HepG2 (cell line): Measurements from ENCODE around the gene SMIM38. TPM values are rescaled to one million over a fixed set of nuclear protein-coding genes. Genes with fewer than 3 reads are reported as not detected.

ENCODE experiments used
- ATAC-seq: fragments of 200-7000 bp; cut with Tn5 transposase; 3 replicates; pipeline ENCODE4 v1.9.1; 2020; ENCODE audit warnings: mild to moderate bottlenecking, moderate library complexity
- BruUV-seq: library from RNA; stranded (reverse); fragments of 400-500 nt; replicated peaks from 2 replicates; lab custom pipeline; 2021; lab: Mats Ljungman, UMichigan
- CTCF ChIA-PET: fragments of 300-600 bp; formaldehyde crosslinking; extraction: SDS; loops from one replicate; lab custom pipeline; 2021; ENCODE audit warnings: low total read pairs, inconsistent platforms, low intra/inter-chr PET ratio; lab: Yijun Ruan, JAX
- POLR2A ChIA-PET: fragments of 350-600 bp; sonication (Branson Sonifier 250); formaldehyde crosslinking; loops from one replicate; lab custom pipeline; 2020; ENCODE audit warnings: antibody characterized with exemption, inconsistent platforms; lab: Yijun Ruan, JAX
- DNase-seq: peaks from one replicate; pipeline ENCODE4 v3.0.0-alpha.2; 2015; ENCODE audit warnings: low spot score
- FAIRE-seq: peaks from 3 replicates; lab custom pipeline; 2011; peaks lifted over from hg19 to GRCh38; lab: Jason Lieb, UNC
- H2AFZ ChIP-seq: one replicate; pipeline ENCODE4 v1.6.1; 2011; ENCODE audit warnings: low read length, inconsistent platforms
- H3K27ac ChIP-seq: fragments of 300-600 bp; 3 replicates; pipeline ENCODE4 v1.8.0; 2011; ENCODE audit warnings: mixed run types, mild to moderate bottlenecking, mixed read lengths, low read length, inconsistent platforms; ENCODE audit not compliant: insufficient read depth; ENCODE audit errors: extremely low read length
- H3K27me3 ChIP-seq, 2 experiments: fragments of 200-600 bp in 1 of 2; 2 replicates in 1 of 2; 3 replicates in 1 of 2; pipeline versions ENCODE4 v1.6.0 to v1.8.0; 2011; ENCODE audit warnings: low read length in 2 of 2, mild to moderate bottlenecking in 2 of 2, moderate library complexity in 2 of 2, inconsistent platforms in 1 of 2; ENCODE audit not compliant: insufficient read depth in 2 of 2, control insufficient read depth in 1 of 2
- H3K36me3 ChIP-seq, 2 experiments: fragments of 200-600 bp in 1 of 2; replicated peaks in 1 of 2; 2 replicates in 1 of 2; 3 replicates in 1 of 2; pipeline versions ENCODE4 v1.5.1 to v1.8.0; 2011; ENCODE audit warnings: low read length in 2 of 2, inconsistent platforms in 1 of 2; ENCODE audit not compliant: insufficient read depth in 2 of 2, control insufficient read depth in 1 of 2
- H3K4me1 ChIP-seq: 2 replicates; pipeline ENCODE4 v1.5.1; 2012; ENCODE audit warnings: low read length, inconsistent platforms; ENCODE audit not compliant: insufficient read depth
- H3K4me2 ChIP-seq: 2 replicates; pipeline ENCODE4 v1.6.0; 2011; ENCODE audit warnings: low read depth, low read length, inconsistent platforms
- H3K4me3 ChIP-seq, 3 experiments: fragments of 200-600 bp in 1 of 3; sonication (generic), shearing (Covaris generic) in 1 of 3; replicated peaks in 1 of 3; 2 replicates each; pipeline ENCODE4 v1.5.1; 2011 to 2016; ENCODE audit warnings: low read length in 3 of 3, inconsistent platforms in 2 of 3, low read depth in 2 of 3, mild to moderate bottlenecking in 2 of 3, control low read depth in 1 of 3, mixed read lengths in 1 of 3; ENCODE audit not compliant: insufficient read depth in 1 of 3
- H3K79me2 ChIP-seq: one replicate; pipeline ENCODE4 v1.6.1; 2011; ENCODE audit warnings: low read length, inconsistent platforms; ENCODE audit not compliant: insufficient read depth
- H3K9ac ChIP-seq: 2 replicates; pipeline ENCODE4 v1.6.0; 2011; ENCODE audit warnings: mild to moderate bottlenecking, low read depth, low read length, inconsistent platforms; ENCODE audit not compliant: insufficient read depth
- H3K9me3 ChIP-seq: 2 replicates; pipeline ENCODE4 v1.5.1; 2012; ENCODE audit warnings: mild to moderate bottlenecking, low read length
- H4K20me1 ChIP-seq: 2 replicates; pipeline ENCODE4 v1.6.0; 2011; ENCODE audit warnings: inconsistent platforms, mild to moderate bottlenecking, low read length, moderate library complexity; ENCODE audit not compliant: insufficient read depth
- HCFC1 ChIP-seq: fragments of 150-350 bp; IDR thresholded peaks from 2 replicates; pipeline ENCODE4 v1.6.1; 2014; ENCODE audit warnings: low read depth, low read length
- PHF8 ChIP-seq: sonication (generic); formaldehyde crosslinking; IDR thresholded peaks from 2 replicates; pipeline ENCODE4 v1.5.0; 2020; ENCODE audit warnings: missing genetic modification reagents
- RCOR2 ChIP-seq: IDR thresholded peaks from 2 replicates; pipeline ENCODE4 v1.6.1; 2016; ENCODE audit warnings: missing biosample characterization, missing genetic modification reagents
- TEAD2 ChIP-seq: sonication (generic); formaldehyde crosslinking; IDR thresholded peaks from 2 replicates; pipeline ENCODE4 v1.9.0; 2021; ENCODE audit warnings: missing genetic modification reagents
- ZNF33A ChIP-seq: sonication (generic); formaldehyde crosslinking; IDR thresholded peaks from 2 replicates; pipeline ENCODE4 v1.5.1; 2020; ENCODE audit warnings: missing genetic modification reagents, mild to moderate bottlenecking, moderate library complexity, borderline replicate concordance
- ZNF367 ChIP-seq: sonication (generic); formaldehyde crosslinking; IDR thresholded peaks from 2 replicates; pipeline ENCODE4 v1.4.0; 2020; ENCODE audit warnings: missing genetic modification reagents, borderline replicate concordance
- ZSCAN9 ChIP-seq: IDR thresholded peaks from 2 replicates; pipeline ENCODE4 v1.6.1; 2016; ENCODE audit warnings: borderline replicate concordance
- WGBS: methylation state at CpG from one replicate; pipeline ENCODE4 v1.1.6; 2017; ENCODE audit warnings: low lambda C conversion rate; 5-methylcytosine and 5-hydroxymethylcytosine counted together
- in situ Hi-C: cut with HindIII; loops from 2 replicates; pipeline ENCODE4 v1.10.0; 2017; ENCODE audit warnings: low pct_unique_long_range_greater_than_20kb; ENCODE audit not compliant: extremely low pct_ligation_motif_present
- intact Hi-C: fragments of 100-400 bp; cut with micrococcal nuclease; formaldehyde crosslinking; loops from one replicate; pipeline ENCODE4 v1.10.0; 2022; ENCODE audit not compliant: unreplicated experiment
- polyA plus RNA-seq, 8 experiments: library from polyadenylated mRNA; depleted of rRNA in 3 of 8; stranded (reverse) in 7 of 8; unstranded in 1 of 8; fragments of >200 nt; fragmentation: Illumina TruSeq in 4 of 8; extraction: Trizol in 4 of 8; gene quantifications; 2 replicates each; pipeline versions ENCODE4 v1.2.1 to v1.2.3, GENCODE V29; 2011 to 2016; ENCODE audit warnings: low read depth in 4 of 8, missing spikeins in 1 of 8, mixed read lengths in 1 of 8; ENCODE audit not compliant: insufficient read depth in 1 of 8
- total RNA-seq, 5 experiments: library from RNA; depleted of rRNA; stranded (reverse); fragments of >200 nt; fragmentation: Illumina TruSeq; extraction: Trizol; gene quantifications; 2 replicates each; pipeline ENCODE4 v1.2.3, GENCODE V29; 2016; ENCODE audit warnings: low read depth in 1 of 5

Gene SMIM38
- total and polyA plus RNA-seq, 2 of the 13 experiments (the other 11 are each of a cell fraction or from before 2014, with no cell fraction given): 0.30 to 0.40 TPM

GRCh38 chr11:69164824-69165223 lies 9.1 kb downstream of the SMIM38 start (continued):
- TF ChIP-seq ZNF33A (no peak), ZNF367 (no peak), TEAD2 (CRISPR knock-in tag) (no peak)

DNA sequence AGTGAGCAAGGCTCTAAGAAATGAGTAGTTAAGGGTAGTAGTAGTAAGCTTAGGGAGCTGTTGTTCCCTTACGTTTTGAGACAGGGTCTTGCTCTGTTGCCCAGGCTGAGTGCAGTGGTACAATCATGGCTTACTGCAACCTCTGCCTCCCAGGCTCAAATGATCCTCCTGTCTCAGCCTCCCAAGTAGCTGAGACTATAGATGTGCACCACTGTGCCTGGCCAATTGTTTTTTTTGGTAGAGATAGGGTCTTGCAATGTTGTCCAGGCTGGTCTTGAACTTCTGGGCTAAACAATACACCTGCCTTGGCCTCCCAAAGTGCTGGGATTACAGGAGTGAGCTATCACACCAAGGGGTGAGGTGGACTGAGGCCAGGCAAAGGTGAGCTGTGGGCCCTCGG lies 10.0 kb downstream of the SMIM38 start:
- POLR2A ChIA-PET: no interaction called here
- Histone ChIP-seq H3K79me2 (no peaks in the 10 kb centered on the region), H2AFZ (no peak overlapping the region), H3K27me3 (peaks cover 0 to 13% of the 10 kb centered on the region in 2 experiments; a peak in 1 of 5 replicates), H3K9me3 (no peaks in the 10 kb centered on the region), H3K4me2 (no peak overlapping the region), H3K4me3 (no peak overlapping the region), H3K9ac (no peak overlapping the region), H4K20me1 (no peaks in the 10 kb centered on the region), H3K27ac (no peak overlapping the region), H3K36me3 (no peaks in the 10 kb centered on the region), H3K4me1 (peaks cover 5% of the 10 kb centered on the region)
- no peak for FAIRE-seq
- 31% methylated on average over 1 of the region's 2 CpGs for WGBS
- CTCF ChIA-PET: no interaction called here
- in situ Hi-C loops: no loop called here
- no TSS peak for BruUV-seq
- ATAC-seq: no peak
- no peak for TF ChIP-seq RCOR2 (CRISPR knock-in tag)
- no peak for TF ChIP-seq ZSCAN9 (CRISPR knock-in tag)
- TF ChIP-seq HCFC1: no peak
- TF ChIP-seq PHF8 (CRISPR knock-in tag): no peak
- DNase-seq: no peak
- intact Hi-C loops: no loop called here
